ENCODE data around the gene CHCHD3.
"Not testable (repeated sequence)": the region's sequence is repeated elsewhere in the genome, so short reads cannot be mapped to it uniquely, and the experiment has no call there.

CHCHD3 gene

GRCh38 chr7:132953468-132953867 is 128.4 kb downstream of the CHCHD3 start:
- DNase-seq (ENCODE audit: low spot score), result no peak

DNA sequence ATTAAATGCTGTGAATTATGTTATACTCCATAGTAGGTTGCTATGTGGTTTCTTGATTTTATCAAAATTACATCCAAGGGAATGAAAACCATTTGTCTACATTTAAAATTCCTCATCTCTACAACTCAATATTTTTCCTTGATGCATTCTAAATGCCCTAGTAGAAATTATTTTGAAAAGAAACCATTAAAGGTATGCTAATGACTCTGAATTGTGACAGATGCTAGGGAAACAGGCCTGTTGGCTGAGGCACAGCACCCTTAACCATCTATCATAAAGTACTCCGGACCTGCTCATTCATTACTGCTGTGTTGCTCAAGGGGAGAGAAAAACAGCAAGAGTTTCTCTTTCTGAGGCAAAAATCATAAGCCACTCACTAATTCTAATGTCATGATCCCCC is 131.2 kb downstream of the CHCHD3 start:
- no peak for DNase-seq (ENCODE audit: low spot score)

GRCh38 chr7:132947011-132947410 is 134.9 kb downstream of the CHCHD3 start:
- no peak for DNase-seq (ENCODE audit: low spot score)

GRCh38 chr7:132944774-132945173 is 137.1 kb downstream of the CHCHD3 start:
- no peak for DNase-seq (ENCODE audit: low spot score)

DNA sequence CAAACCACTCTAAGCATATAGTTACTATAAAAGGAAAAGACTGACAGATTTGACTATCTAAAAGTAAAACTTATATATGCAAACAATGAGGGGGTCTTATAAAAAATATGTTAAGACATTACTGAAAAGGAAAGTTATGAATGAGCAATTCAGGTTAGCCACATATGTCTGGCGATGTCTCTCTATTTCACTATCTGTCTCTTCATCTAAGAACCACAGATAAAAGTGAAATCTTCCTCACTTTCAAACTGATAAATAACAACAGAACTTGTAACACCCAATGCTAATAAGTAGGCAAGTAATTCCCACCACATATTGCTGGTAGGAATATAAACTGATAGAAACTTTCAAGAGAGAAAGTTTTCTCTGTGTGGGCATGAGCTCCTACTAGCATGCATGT is 138.2 kb downstream of the CHCHD3 start:
- DNase-seq (ENCODE audit: low spot score), result no peak

DNA sequence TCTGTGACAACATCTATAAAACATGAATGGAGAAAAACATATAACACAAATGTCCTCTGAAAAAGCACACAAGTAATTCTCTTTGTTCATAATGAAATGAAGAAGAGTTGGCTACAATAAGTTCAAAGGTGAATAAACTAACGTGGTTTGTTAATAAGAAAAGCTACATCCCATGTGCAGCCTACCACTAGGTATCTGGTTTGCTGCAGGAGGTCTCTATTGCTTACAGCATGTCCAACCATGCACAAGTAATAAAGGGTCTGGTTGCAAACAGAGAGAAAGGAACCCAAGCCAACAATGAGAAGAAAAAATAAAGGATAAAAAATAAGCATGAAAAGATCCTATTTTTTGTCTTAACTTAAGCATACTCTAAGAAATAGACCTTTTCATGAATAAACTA is 139.2 kb downstream of the CHCHD3 start:
- no peak for DNase-seq (ENCODE audit: low spot score)

DNA sequence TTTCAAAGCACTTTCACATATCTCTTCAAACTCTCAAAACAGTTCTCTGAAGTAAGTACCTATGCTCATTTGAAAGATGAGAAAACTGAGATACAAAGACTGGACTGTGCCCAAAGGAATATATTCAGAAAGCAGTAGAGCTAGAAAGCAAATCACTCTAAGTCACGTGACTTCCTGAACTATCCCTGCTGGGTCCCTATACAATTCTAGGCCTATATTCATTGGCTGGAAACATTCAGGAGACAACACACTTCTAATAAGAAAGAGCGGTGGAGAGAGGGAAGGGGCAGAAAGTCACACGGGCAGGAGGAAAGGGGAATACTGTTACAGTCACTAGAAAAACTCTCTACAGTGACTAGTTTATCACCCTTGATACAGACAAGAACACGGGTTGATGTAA is 140.0 kb downstream of the CHCHD3 start:
- no peak for DNase-seq (ENCODE audit: low spot score)

GRCh38 chr7:132941428-132941827 is 140.5 kb downstream of the CHCHD3 start:
- no peak for DNase-seq (ENCODE audit: low spot score)

DNA sequence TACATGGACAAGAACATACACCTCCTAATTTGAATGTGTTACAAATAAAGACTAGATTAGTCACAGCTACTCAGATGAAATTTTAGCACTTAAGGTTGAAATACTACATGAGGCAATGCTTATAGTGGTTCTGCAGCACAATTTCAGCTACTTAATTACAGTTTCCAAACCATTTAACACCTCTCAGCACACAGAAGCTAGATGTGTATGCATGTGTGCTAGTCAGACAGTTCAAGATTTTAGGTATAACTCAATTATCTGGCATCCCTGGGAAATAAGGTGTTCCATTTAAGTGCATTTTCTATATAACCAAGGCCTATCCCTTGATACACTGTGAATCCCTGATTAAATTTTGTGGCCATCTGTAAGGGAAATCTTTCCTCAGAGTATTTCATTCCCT is 141.8 kb downstream of the CHCHD3 start:
- no peak for DNase-seq (ENCODE audit: low spot score)

- DNase-seq (ENCODE audit: low spot score), result no peak
Observed at GRCh38 chr7:132939495-132939894, 142.4 kb downstream of the CHCHD3 start.

GRCh38 chr7:132937286-132937685 is 144.6 kb downstream of the CHCHD3 start:
- DNase-seq (ENCODE audit: low spot score), result no peak

- no peak for DNase-seq (ENCODE audit: low spot score)
Observed at GRCh38 chr7:132935608-132936007, 146.3 kb downstream of the CHCHD3 start.

GRCh38 chr7:132934017-132934416 is 147.9 kb downstream of the CHCHD3 start:
- no peak for DNase-seq (ENCODE audit: low spot score)

GRCh38 chr7:132933072-132933458 is 148.8 kb downstream of the CHCHD3 start:
- no peak for DNase-seq (ENCODE audit: low spot score)

DNA sequence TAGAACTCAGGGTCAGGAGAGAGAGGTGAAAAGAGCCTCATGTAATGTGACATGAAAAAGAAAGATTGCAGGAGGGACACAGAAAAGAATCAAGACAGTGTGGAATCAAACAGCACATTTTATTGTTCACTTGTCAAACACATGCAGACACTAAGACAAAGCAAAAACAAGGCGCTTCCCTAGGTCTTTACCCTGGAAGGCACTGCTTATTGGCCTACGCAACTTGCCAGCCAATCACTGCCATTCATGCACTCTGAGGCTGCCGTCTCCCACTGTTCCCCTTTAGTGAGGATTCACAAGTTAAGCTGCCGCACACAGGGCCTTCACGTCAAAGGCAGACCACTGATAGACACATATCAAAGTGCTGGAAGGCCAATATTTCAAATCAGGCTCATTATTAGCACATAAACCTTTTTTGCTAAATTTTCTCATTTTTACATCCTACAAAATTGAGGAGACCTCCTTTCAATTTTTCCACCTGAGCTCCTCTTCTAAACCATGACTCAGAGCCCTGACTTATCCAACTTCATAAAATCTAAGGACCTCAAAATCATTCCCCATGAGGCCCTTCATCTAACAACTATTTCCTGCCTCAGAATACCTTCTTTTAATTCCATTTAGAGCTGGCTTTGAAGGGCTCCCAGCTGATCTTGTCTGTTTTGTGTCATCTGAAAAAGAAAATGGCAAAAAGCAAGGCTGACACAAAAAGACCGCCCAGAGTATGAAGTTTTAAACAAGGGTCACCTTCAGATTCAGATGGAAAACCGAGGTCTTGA is 149.4 kb downstream of the CHCHD3 start:
- no peak for DNase-seq (ENCODE audit: low spot score)

- DNase-seq (ENCODE audit: low spot score), result peak; percentile 19
Observed at GRCh38 chr7:132930881-132931280, 151.0 kb downstream of the CHCHD3 start.

- DNase-seq (ENCODE audit: low spot score), result not testable (repeated sequence)
Observed at GRCh38 chr7:132929944-132930343, 151.9 kb downstream of the CHCHD3 start.

DNA sequence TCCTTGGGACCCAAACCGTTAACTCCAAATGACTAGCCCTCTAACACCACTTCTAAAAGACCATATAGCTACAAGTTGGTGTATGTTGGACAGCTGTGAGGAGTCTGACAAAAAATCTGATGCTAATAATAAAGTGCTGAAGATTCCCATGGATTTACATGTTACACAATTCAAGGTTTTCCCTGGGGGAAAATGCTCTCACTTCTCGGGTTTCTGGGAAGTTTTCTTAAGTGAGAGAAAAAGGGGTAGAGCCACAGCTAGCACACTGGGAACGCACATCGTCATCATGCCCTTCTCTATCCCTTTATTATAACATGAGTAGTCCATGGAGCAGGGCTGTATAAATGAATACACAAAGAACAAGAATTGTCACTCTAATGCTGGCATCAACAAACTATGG is 162.1 kb downstream of the CHCHD3 start:
- no peak for DNase-seq (ENCODE audit: low spot score)

DNA sequence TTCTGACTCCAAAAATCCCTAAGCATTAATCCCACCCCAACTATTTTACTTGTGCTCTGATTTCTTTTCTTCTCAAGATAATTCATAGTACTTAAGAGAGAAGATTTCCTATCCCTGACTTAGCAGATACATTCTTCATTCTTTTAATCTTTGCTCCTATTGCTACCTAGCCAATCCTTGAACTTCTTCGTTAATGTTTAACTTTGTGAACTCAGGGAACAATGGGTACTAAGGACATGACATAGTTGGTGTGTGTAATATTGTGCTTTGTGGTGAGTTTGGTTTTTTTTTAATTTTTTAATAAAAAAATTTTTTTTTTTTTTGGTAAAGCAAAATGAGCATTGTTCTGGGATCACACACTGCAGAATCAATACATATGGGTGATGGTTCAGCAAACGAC is 166.2 kb downstream of the CHCHD3 start:
- no peak for DNase-seq (ENCODE audit: low spot score)

GRCh38 chr7:132910657-132911056 is 171.2 kb downstream of the CHCHD3 start:
- no peak for DNase-seq (ENCODE audit: low spot score)

DNA sequence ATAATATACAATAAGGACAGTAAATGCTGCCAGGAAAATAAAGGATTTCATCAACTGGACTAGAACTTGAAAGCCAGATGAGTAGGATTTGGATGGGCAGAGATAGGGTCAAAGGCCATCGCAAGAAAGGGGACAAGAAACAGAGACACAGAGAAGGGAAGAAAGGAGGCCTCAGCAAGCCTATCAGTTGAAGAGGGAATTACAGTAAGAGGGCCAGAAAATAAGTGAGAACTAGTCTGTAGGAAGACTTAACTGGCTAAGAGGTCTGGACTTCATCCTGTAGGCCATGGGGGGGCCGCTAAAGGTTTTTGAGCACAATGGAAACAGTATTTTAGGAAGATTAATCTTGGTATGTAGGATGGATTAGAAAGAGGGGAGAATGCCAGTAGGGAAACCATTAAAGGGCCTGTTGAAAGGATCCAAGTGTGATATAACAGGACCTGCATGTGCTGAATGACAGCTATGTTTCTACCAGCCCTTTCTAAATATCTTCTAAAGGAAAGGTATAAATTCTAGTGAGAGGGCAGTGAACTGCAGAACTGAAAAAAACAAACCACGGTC is 174.4 kb downstream of the CHCHD3 start:
- no peak for DNase-seq (ENCODE audit: low spot score)

GRCh38 chr7:132906193-132906835 is 175.6 kb downstream of the CHCHD3 start:
- no peak for DNase-seq (ENCODE audit: low spot score)

GRCh38 chr7:132905136-132905535 is 176.8 kb downstream of the CHCHD3 start:
- not testable (repeated sequence) for DNase-seq (ENCODE audit: low spot score)

GRCh38 chr7:132904209-132904608 is 177.7 kb downstream of the CHCHD3 start:
- no peak for DNase-seq (ENCODE audit: low spot score)

Data from NAMALWA (cell line).